ENCODE data around the gene TPCN2. TPM values are rescaled to one million over a fixed set of nuclear protein-coding genes. Genes with fewer than 3 reads are reported as not detected.

TPCN2 gene
- polyA plus RNA-seq, 3 donors: 29.3 to 52.8 (median 31.5) TPM

- H3K4me1 ChIP-seq (ENCODE audit: control insufficient read depth in 1 of 2, insufficient read depth in 2 of 2, low read length in 2 of 2): no peaks in the 10 kb centered on the region
- WGBS (ENCODE audit: insufficient coverage): 54% methylated on average over 8 of the region's 9 CpGs
- no peaks in the 10 kb centered on the region for H3K36me3 ChIP-seq (replicated peaks in 1 of 2; ENCODE audit: control insufficient read depth in 1 of 2, insufficient read depth in 2 of 2, low read length in 2 of 2)
- H3K27me3 ChIP-seq (ENCODE audit: control insufficient read depth in 2 of 2, insufficient read depth in 2 of 2, low read length in 2 of 2): no peaks in the 10 kb centered on the region
- Mint-ChIP-seq H3K27ac (no peak overlapping the region), H3K4me3 (no peak overlapping the region), H3K9me3 (peaks cover 0 to 8% (median 3%) of the 10 kb centered on the region in 7 donors), H3K4me1 (peaks cover 5% of the 10 kb centered on the region), H3K36me3 (no peaks in the 10 kb centered on the region), H3K27me3 (ENCODE audit: low read depth in 3 of 3) (peaks cover 0 to 10% (median 5%) of the 10 kb centered on the region in 3 donors)
- H3K9me3 ChIP-seq (replicated peaks in 1 of 2; ENCODE audit: control insufficient read depth in 1 of 2, insufficient read depth in 1 of 2, low read length in 2 of 2): no peaks in the 10 kb centered on the region
- no peaks in the 10 kb centered on the region for H3K79me2 ChIP-seq (ENCODE audit: insufficient read depth, low read length)
- no peak overlapping the region for H3K4me3 ChIP-seq (replicated peaks in 1 of 3; ENCODE audit: low read depth in 2 of 3, low read length in 3 of 3)
- no peak overlapping the region for H3K9ac ChIP-seq (ENCODE audit: insufficient read depth, low read length, poor library complexity, severe bottlenecking)
- no peak overlapping the region for H3K27ac ChIP-seq (ENCODE audit: low read depth in 1 of 2, low read length in 2 of 2)
- H4K20me1 ChIP-seq (ENCODE audit: insufficient read depth, low read length): no peaks in the 10 kb centered on the region
- DNase-seq: no peak
- no peak overlapping the region for H2AFZ ChIP-seq (ENCODE audit: insufficient read depth, low read depth, low read length, poor library complexity, severe bottlenecking)
- no peak for TF ChIP-seq CTCF (IDR thresholded peaks at IDR 0.05)
- no peak overlapping the region for H3K4me2 ChIP-seq (replicated peaks; ENCODE audit: extremely low read depth, low read length, poor library complexity, severe bottlenecking)
- intact Hi-C loops (cut with micrococcal nuclease): no loop called here
Observed at GRCh38 chr11:69121021-69121420, 72.3 kb downstream of the TPCN2 start.

GRCh38 chr11:69121621-69122325, 73.0 kb downstream of the TPCN2 start:
- Mint-ChIP-seq H3K27ac (no peak overlapping the region), H3K4me1 (peaks cover 5% of the 10 kb centered on the region), H3K27me3 (ENCODE audit: low read depth in 3 of 3) (peaks cover 0 to 10% (median 5%) of the 10 kb centered on the region in 3 donors), H3K9me3 (peaks cover 0 to 8% (median 3%) of the 10 kb centered on the region in 7 donors), H3K4me3 (no peak overlapping the region), H3K36me3 (no peaks in the 10 kb centered on the region)
- no peak overlapping the region for H3K9ac ChIP-seq (ENCODE audit: insufficient read depth, low read length, poor library complexity, severe bottlenecking)
- no peaks in the 10 kb centered on the region for H4K20me1 ChIP-seq (ENCODE audit: insufficient read depth, low read length)
- no peaks in the 10 kb centered on the region for H3K79me2 ChIP-seq (ENCODE audit: insufficient read depth, low read length)
- no peak overlapping the region for H3K4me2 ChIP-seq (replicated peaks; ENCODE audit: extremely low read depth, low read length, poor library complexity, severe bottlenecking)
- TF ChIP-seq CTCF (IDR thresholded peaks at IDR 0.05): no peak
- no peaks in the 10 kb centered on the region for H3K4me1 ChIP-seq (ENCODE audit: control insufficient read depth in 1 of 2, insufficient read depth in 2 of 2, low read length in 2 of 2)
- WGBS (ENCODE audit: insufficient coverage): 93% methylated on average over 13 of the region's 19 CpGs
- no peaks in the 10 kb centered on the region for H3K9me3 ChIP-seq (replicated peaks in 1 of 2; ENCODE audit: control insufficient read depth in 1 of 2, insufficient read depth in 1 of 2, low read length in 2 of 2)
- DNase-seq: no peak
- no peak overlapping the region for H3K4me3 ChIP-seq (replicated peaks in 1 of 3; ENCODE audit: low read depth in 2 of 3, low read length in 3 of 3)
- H3K36me3 ChIP-seq (replicated peaks in 1 of 2; ENCODE audit: control insufficient read depth in 1 of 2, insufficient read depth in 2 of 2, low read length in 2 of 2): no peaks in the 10 kb centered on the region
- no peaks in the 10 kb centered on the region for H3K27me3 ChIP-seq (ENCODE audit: control insufficient read depth in 2 of 2, insufficient read depth in 2 of 2, low read length in 2 of 2)
- intact Hi-C loops (cut with micrococcal nuclease): no loop called here
- no peak overlapping the region for H2AFZ ChIP-seq (ENCODE audit: insufficient read depth, low read depth, low read length, poor library complexity, severe bottlenecking)
- no peak overlapping the region for H3K27ac ChIP-seq (ENCODE audit: low read depth in 1 of 2, low read length in 2 of 2)
